Measurements from ENCODE around the gene MALRD1.

The MALRD1 gene

GRCh38 chr10:19231034-19231433 is 182.4 kb downstream of the MALRD1 start:
- DNase-seq, result no peak

- DNase-seq, result no peak
These were observed 197.5 kb downstream of the MALRD1 start for GRCh38 chr10:19245889-19246752.

GRCh38 chr10:19247843-19248242 is 199.2 kb downstream of the MALRD1 start:
- no peak for DNase-seq

- peak; percentile 80 for DNase-seq
These were observed 201.9 kb downstream of the MALRD1 start for GRCh38 chr10:19250546-19250945.

- peak; percentile 4 for DNase-seq
These were observed 203.9 kb downstream of the MALRD1 start for GRCh38 chr10:19252531-19252930.

GRCh38 chr10:19256331-19256730 is 207.7 kb downstream of the MALRD1 start:
- no peak for DNase-seq

- DNase-seq, result no peak
These were observed 214.7 kb downstream of the MALRD1 start for GRCh38 chr10:19263262-19263661.

- DNase-seq, result no peak
These were observed 234.7 kb downstream of the MALRD1 start for GRCh38 chr10:19283285-19283684.

GRCh38 chr10:19283786-19284185 is 235.2 kb downstream of the MALRD1 start:
- no peak for DNase-seq

GRCh38 chr10:19290770-19291169 is 242.2 kb downstream of the MALRD1 start:
- DNase-seq, result no peak

- no peak for DNase-seq
These were observed 245.6 kb downstream of the MALRD1 start for GRCh38 chr10:19294233-19294632.

GRCh38 chr10:19299645-19300044 is 251.0 kb downstream of the MALRD1 start:
- no peak for DNase-seq

- DNase-seq, result peak; percentile 63
These were observed 253.5 kb downstream of the MALRD1 start for GRCh38 chr10:19302117-19302516.

GRCh38 chr10:19310066-19310465 is 261.5 kb downstream of the MALRD1 start:
- peak; percentile 4 for DNase-seq

- DNase-seq, result no peak
These were observed 267.7 kb downstream of the MALRD1 start for GRCh38 chr10:19316204-19316870.

- DNase-seq, result no peak
These were observed 269.4 kb downstream of the MALRD1 start for GRCh38 chr10:19317952-19318351.

GRCh38 chr10:19325581-19325980 is 277.0 kb downstream of the MALRD1 start:
- DNase-seq, result no peak

GRCh38 chr10:19328582-19328981 is 280.0 kb downstream of the MALRD1 start:
- DNase-seq, result no peak

GRCh38 chr10:19329475-19329874 is 280.9 kb downstream of the MALRD1 start:
- DNase-seq, result no peak

GRCh38 chr10:19332304-19332703 is 283.7 kb downstream of the MALRD1 start:
- DNase-seq, result peak; percentile 7

- DNase-seq, result no peak
These were observed 285.0 kb downstream of the MALRD1 start for GRCh38 chr10:19333631-19334030.

GRCh38 chr10:19347621-19348020 is 299.0 kb downstream of the MALRD1 start:
- no peak for DNase-seq

- DNase-seq, result no peak
These were observed 318.6 kb downstream of the MALRD1 start for GRCh38 chr10:19367176-19367575.

GRCh38 chr10:19373988-19374387 is 325.4 kb downstream of the MALRD1 start:
- DNase-seq, result no peak

Measured in fibroblast of skin of abdomen (primary cell).